HG02571 (cell line): ENCODE measurements around the gene RASSF8.

Experiments used
- ATAC-seq: cut with Tn5 transposase; IDR thresholded peaks from one replicate; pipeline ENCODE4 v1.9.1; 2021; ENCODE audit warnings: mild to moderate bottlenecking, moderate library complexity; ENCODE audit not compliant: unreplicated experiment

Gene RASSF8

DNA sequence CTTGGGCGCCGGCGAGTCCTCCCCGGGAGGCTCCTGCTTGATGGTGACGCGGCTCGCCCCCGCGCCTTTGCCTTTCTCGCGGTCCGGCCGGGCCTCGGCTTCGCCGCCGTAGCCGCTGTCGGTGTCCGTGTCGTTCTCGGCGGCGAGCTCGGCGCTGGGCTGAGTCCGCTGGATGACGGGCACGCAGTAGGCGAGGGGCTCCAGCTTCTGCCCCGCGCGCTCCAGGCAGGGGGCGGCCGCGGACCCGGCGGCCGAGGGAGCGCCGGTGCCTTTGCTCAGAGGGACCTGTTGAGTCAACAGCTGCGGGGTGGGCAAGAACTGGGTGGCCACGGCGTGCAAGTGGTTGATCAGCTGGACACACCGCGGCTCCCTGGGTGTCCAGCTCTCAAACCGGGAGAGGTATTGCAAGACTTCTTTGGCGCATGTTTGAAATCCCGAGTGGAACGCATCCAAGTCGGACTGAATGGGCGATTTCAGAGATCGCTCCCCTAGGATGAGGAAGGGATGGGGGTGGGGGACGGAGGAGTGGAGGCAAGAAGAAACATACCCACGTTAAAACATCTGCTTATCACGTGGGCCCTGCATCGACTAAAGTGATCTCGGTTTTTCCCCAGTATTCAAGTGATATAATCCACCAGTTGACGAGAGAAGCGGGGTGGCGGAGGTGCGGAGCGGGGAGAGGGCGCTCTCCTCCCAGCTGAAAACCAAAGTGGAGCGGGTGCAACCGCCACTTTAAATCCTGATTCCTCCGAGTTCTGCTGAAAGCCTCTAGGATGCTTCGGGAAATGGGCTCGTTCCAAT is 164.4 kb downstream of the RASSF8 start:
- ATAC-seq: peak; percentile 18

DNA sequence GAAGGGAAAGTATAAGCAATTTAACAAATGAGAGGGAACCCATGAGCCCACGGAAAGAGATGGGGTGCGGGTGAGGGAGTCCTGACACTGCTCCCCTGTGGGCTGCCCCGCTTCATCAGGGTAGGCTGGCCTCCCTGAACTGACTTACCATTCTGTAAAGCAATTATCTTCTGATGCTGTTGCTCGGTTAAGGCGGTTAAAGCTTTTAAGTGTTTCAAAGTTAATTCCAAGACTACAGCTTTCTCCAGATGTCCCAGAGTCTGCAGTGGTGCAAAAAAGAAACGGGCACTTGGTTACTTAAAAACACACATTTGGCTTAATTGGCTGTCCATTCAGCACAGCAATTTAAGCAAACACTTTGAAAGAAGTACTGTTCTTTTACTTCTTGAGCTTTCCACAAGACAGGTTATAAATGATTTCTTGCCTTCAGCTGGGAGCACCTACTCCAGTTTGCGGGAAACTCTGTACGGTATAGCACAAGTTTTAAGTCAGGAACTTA is 165.0 kb downstream of the RASSF8 start:
- ATAC-seq: no peak

DNA sequence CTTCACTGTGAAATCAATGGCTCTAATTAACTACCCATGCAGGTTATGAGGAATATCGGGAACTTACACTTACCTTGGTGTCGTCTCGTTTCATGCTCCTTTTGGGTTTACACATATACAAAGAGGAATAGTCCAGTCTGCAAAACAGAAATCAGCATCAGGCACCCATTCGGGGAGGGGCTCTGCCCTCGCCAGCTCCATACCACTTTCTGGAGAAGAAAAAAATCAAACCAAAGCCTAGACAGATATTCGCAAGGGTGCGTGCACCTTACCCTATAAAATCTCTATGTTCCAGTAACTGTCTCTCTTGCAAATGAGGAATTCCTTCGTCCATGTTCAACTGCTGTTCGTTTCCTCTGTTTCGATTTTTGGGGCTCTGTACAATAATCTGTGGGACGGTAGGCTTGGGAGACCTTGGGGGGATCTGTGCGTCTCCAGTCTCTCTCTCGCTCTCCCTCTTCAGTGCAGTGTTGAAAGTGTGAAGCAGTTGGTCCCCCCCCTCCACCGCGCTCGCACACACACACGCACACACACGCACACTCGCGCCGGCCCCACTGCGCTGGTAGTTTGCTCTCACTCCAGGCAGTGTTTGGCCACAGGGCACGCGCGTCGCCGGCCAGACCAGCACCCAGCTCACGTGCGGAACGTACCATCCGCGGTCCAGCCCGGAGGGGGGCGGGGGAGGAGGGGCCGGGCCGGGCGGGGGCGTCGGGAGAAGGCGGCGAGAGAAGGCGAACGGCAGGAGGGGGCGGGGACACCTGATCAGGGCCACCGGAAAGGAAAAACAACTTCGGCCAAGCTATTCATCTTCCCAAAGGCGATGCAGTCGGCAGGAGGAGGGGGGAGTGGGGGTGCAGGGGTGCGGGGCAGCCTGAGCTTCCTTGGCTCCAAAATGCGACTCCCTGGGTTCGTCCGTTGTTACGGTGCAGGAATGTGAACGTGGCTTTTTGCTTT is 166.2 kb downstream of the RASSF8 start, which contains the start of gene BHLHE41:
Gene BHLHE41, minus strand, starts transcription at position 592 of the 954 bp plus-strand sequence. Its CDS starts 258 bp downstream, at position 334.
- no peak for ATAC-seq

DNA sequence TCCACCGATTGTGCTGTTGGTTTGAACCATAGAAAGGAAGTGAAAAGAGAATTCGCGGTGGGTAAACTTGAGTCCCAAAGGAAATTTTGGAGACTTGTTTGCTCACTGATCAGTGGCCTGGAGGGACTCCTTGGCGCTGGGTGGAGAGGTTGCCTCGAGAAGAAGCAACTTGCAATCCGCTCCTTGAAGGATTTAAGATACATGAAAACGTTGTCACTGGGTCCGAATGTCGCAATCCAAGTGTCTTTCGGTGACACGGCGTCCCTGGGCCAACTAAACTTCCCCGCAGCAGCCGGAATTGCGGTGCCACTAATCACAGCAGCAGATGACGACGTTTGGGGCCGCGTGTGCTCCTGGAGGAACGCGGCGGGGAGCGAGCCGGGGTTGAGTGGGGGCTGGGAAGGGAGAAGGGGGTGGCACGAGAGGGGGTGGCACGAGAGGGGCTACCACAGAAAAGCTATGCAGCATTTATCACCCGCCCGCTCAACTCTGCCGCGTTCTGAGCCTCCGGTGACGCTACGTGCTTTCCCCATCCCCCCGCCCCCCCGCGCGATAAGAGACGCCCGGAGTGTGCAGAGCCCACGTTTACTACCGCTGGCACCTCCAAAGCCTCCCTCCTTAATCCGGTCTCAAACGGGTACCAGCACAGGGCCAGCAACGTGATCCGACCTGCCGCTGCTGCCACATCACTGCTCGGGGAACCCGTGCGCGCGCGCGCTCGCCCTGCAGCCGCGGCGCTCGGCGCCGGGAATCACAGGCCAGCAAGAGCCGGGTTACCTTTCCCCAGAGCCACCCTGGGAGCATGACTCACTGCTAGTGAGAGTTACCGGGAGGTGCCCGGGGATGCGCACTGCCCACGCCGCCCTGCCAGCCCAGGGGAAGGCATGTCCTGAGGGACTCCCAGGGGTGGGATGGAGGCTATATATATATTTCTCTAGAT is 167.2 kb downstream of the RASSF8 start:
- ATAC-seq: peak; percentile 35

DNA sequence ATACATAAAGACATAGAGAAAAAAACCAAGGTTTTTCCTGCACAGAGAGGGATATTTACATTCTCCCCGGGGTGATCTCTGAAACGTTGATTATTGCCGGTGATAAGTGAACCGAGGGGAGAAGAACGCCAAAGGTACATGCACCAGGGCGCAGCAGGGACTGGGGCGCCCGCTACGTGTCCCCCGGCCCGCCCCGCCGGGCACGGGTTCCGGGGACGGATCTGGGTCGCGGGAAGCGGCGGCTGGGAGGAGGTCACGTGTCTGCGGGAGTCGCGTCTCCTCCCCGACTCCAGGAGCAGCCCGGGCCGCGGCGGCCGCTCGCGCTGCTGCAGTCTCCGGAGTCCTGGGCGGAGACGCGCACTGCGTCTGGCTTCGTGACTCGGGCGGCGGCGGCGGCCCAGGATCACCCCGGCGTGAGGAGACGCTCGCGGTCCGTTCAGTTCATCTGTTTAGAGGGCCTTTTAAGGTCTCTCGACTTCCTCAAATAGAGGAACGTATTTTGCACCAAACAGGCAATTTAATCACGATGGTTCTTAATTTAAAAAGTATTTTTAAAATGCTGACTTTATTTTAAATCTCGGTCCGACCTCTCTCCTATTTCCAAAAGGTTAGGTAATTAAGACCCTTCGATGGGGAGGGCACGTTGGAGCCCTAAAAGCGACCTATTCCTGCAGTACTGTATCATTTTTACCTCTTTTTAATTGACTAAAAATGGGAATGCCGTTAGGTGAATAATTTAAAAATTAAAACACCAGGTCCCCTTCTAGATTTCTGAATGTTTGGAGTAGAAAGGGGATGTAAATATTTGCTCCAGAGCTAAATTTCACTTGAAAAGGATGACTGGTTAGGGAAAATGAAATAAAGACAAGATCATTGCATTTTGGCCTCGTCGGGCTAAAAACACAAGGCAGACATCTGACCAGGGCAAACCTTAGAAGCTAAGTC is 168.1 kb downstream of the RASSF8 start:
- ATAC-seq: peak; percentile 35

DNA sequence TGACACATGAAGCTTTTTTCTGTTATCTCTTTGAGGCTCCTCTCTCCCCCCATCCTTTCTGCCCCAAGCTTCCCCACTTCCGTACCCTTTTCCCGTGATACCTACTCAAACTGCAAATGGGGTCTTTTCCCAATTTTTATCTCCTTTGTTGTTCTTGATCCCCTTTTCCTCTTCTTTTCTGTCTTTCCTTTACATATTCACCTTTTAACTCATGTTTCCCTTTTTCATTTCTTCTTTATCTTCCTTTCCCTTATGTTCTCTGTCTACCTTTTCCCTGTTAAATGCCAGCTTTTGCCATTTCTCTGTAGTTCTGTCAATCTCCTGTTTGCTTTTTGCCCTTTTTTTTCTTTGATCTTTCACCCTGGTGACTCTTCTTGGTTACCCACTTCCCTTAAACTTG is 168.9 kb downstream of the RASSF8 start:
- ATAC-seq: no peak

DNA sequence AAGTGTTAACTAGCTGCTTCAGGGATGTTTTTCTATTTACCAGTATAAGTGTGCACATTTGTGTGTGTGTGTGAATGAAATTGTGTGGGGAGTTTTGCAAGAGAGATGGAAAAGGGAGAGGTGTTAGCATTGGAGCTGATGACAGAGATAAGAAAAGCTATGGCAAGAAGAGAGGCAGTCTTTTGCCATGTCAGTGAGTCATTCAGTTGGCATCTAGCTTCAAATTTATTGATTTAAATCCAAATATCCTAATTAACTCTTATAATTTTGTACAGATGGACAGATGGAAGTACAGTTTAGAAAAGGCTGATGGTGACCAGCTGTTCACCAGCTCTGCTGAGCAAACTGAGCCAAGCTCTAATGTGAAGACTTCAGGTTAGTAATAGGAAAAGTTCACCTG is 169.7 kb downstream of the RASSF8 start:
- ATAC-seq: no peak
